Activated naive CD8-positive, alpha-beta T cell (primary cell): Measurements from ENCODE around the gene STX12.
"Not testable (repeated sequence)": the region's sequence is repeated elsewhere in the genome, so short reads cannot be mapped to it uniquely, and the experiment has no call there.

Source experiments
- H3K27ac Mint-ChIP-seq: one replicate; pipeline ENCODE4 v1.8.0; 2021; ENCODE audit warnings: mixed read lengths
- H3K27me3 Mint-ChIP-seq: one replicate; pipeline ENCODE4 v1.8.0; 2021; ENCODE audit warnings: mixed read lengths
- H3K36me3 Mint-ChIP-seq: one replicate; pipeline ENCODE4 v1.8.0; 2021; ENCODE audit warnings: mixed read lengths
- H3K4me1 Mint-ChIP-seq: one replicate; pipeline ENCODE4 v1.8.0; 2021; ENCODE audit warnings: low read depth, mixed read lengths
- H3K4me3 Mint-ChIP-seq: one replicate; pipeline ENCODE4 v1.8.0; 2021; ENCODE audit warnings: mild to moderate bottlenecking, mixed read lengths
- H3K9me3 Mint-ChIP-seq: one replicate; pipeline ENCODE4 v1.8.0; 2021; ENCODE audit warnings: low read depth, mixed read lengths

Gene STX12

GRCh38 chr1:27762033-27762432, 11.0 kb upstream of the STX12 start:
- Mint-ChIP-seq H3K4me1 (no peaks in the 10 kb centered on the region), H3K4me3 (no peak overlapping the region), H3K36me3 (peaks cover 8% of the 10 kb centered on the region), H3K27ac (no peak overlapping the region), H3K27me3 (no peaks in the 10 kb centered on the region), H3K9me3 (no peaks in the 10 kb centered on the region)

GRCh38 chr1:27763358-27763757, 9.7 kb upstream of the STX12 start:
- H3K27me3 Mint-ChIP-seq: no peaks in the 10 kb centered on the region
- peaks cover 4% of the 10 kb centered on the region for H3K36me3 Mint-ChIP-seq
- H3K4me3 Mint-ChIP-seq: no peak overlapping the region
- H3K4me1 Mint-ChIP-seq: no peaks in the 10 kb centered on the region
- no peak overlapping the region for H3K27ac Mint-ChIP-seq
- no peaks in the 10 kb centered on the region for H3K9me3 Mint-ChIP-seq

GRCh38 chr1:27770293-27770830, 2.7 kb upstream of the STX12 start:
- no peaks in the 10 kb centered on the region for H3K27me3 Mint-ChIP-seq
- no peaks in the 10 kb centered on the region for H3K36me3 Mint-ChIP-seq
- no peaks in the 10 kb centered on the region for H3K9me3 Mint-ChIP-seq
- H3K27ac Mint-ChIP-seq: no peak overlapping the region
- no peak overlapping the region for H3K4me3 Mint-ChIP-seq
- H3K4me1 Mint-ChIP-seq: peaks cover 20% of the 10 kb centered on the region

- Mint-ChIP-seq H3K27ac (peak overlapping the region; percentile 95), H3K36me3 (peaks cover 4% of the 10 kb centered on the region), H3K27me3 (no peaks in the 10 kb centered on the region), H3K9me3 (no peaks in the 10 kb centered on the region), H3K4me1 (peaks cover 31% of the 10 kb centered on the region), H3K4me3 (peak overlapping the region; percentile 95)
These were observed 735 bp upstream of the STX12 start for GRCh38 chr1:27772036-27772931.

- peak overlapping the region; percentile 90 for H3K27ac Mint-ChIP-seq
- peaks cover 4% of the 10 kb centered on the region for H3K36me3 Mint-ChIP-seq
- H3K4me3 Mint-ChIP-seq: peak overlapping the region; percentile 95
- peaks cover 32% of the 10 kb centered on the region for H3K4me1 Mint-ChIP-seq
- no peaks in the 10 kb centered on the region for H3K9me3 Mint-ChIP-seq
- no peaks in the 10 kb centered on the region for H3K27me3 Mint-ChIP-seq
These were observed 917 bp downstream of the STX12 start for GRCh38 chr1:27773826-27774445.

- no peaks in the 10 kb centered on the region for H3K9me3 Mint-ChIP-seq
- peaks cover 37% of the 10 kb centered on the region for H3K4me1 Mint-ChIP-seq
- no peaks in the 10 kb centered on the region for H3K27me3 Mint-ChIP-seq
- H3K36me3 Mint-ChIP-seq: peaks cover 4% of the 10 kb centered on the region
- H3K4me3 Mint-ChIP-seq: peak overlapping the region; percentile 13
- peak overlapping the region; percentile 28 for H3K27ac Mint-ChIP-seq
These were observed 1.6 kb downstream of the STX12 start for GRCh38 chr1:27774654-27775053.

- not testable (repeated sequence) for H3K36me3 Mint-ChIP-seq, H3K27me3 Mint-ChIP-seq, H3K4me3 Mint-ChIP-seq, H3K9me3 Mint-ChIP-seq
- peak overlapping the region; percentile 84 for H3K27ac Mint-ChIP-seq
- peaks cover 37% of the 10 kb centered on the region for H3K4me1 Mint-ChIP-seq
These were observed 2.3 kb downstream of the STX12 start for GRCh38 chr1:27775336-27775735.

- H3K4me3 Mint-ChIP-seq, H3K9me3 Mint-ChIP-seq, H3K36me3 Mint-ChIP-seq, H3K27me3 Mint-ChIP-seq, H3K27ac Mint-ChIP-seq: not testable (repeated sequence)
- peaks cover 37% of the 10 kb centered on the region for H3K4me1 Mint-ChIP-seq
These were observed 3.3 kb downstream of the STX12 start for GRCh38 chr1:27776276-27776675.

GRCh38 chr1:27778056-27778455, 5.0 kb downstream of the STX12 start:
- no peaks in the 10 kb centered on the region for H3K9me3 Mint-ChIP-seq
- H3K27ac Mint-ChIP-seq: no peak overlapping the region
- H3K4me3 Mint-ChIP-seq: no peak overlapping the region
- H3K27me3 Mint-ChIP-seq: no peaks in the 10 kb centered on the region
- peaks cover 32% of the 10 kb centered on the region for H3K4me1 Mint-ChIP-seq
- peaks cover 4% of the 10 kb centered on the region for H3K36me3 Mint-ChIP-seq

- Mint-ChIP-seq H3K4me3 (no peak overlapping the region), H3K4me1 (peaks cover 27% of the 10 kb centered on the region), H3K27ac (peak overlapping the region; percentile 10), H3K27me3 (no peaks in the 10 kb centered on the region), H3K9me3 (no peaks in the 10 kb centered on the region), H3K36me3 (peaks cover 4% of the 10 kb centered on the region)
These were observed 6.1 kb downstream of the STX12 start for GRCh38 chr1:27779122-27779521.

- H3K27me3 Mint-ChIP-seq: no peaks in the 10 kb centered on the region
- H3K4me1 Mint-ChIP-seq: peaks cover 26% of the 10 kb centered on the region
- H3K36me3 Mint-ChIP-seq: no peaks in the 10 kb centered on the region
- H3K27ac Mint-ChIP-seq: no peak overlapping the region
- no peak overlapping the region for H3K4me3 Mint-ChIP-seq
- no peaks in the 10 kb centered on the region for H3K9me3 Mint-ChIP-seq
These were observed 9.9 kb downstream of the STX12 start for GRCh38 chr1:27782950-27783349.

- Mint-ChIP-seq H3K27me3 (no peaks in the 10 kb centered on the region), H3K36me3 (peaks cover 3% of the 10 kb centered on the region), H3K4me3 (no peak overlapping the region), H3K9me3 (no peaks in the 10 kb centered on the region), H3K4me1 (peaks cover 20% of the 10 kb centered on the region), H3K27ac (no peak overlapping the region)
These were observed 11.7 kb downstream of the STX12 start for GRCh38 chr1:27784700-27785099.

- H3K4me3 Mint-ChIP-seq: no peak overlapping the region
- H3K27me3 Mint-ChIP-seq: no peaks in the 10 kb centered on the region
- peaks cover 6% of the 10 kb centered on the region for H3K36me3 Mint-ChIP-seq
- H3K4me1 Mint-ChIP-seq: peaks cover 20% of the 10 kb centered on the region
- peak overlapping the region; percentile 54 for H3K27ac Mint-ChIP-seq
- no peaks in the 10 kb centered on the region for H3K9me3 Mint-ChIP-seq
These were observed 12.9 kb downstream of the STX12 start for GRCh38 chr1:27785781-27786455.

- Mint-ChIP-seq H3K27me3 (no peaks in the 10 kb centered on the region), H3K36me3 (peaks cover 6% of the 10 kb centered on the region), H3K27ac (peak overlapping the region; percentile 2), H3K4me1 (peaks cover 17% of the 10 kb centered on the region), H3K9me3 (no peaks in the 10 kb centered on the region), H3K4me3 (no peak overlapping the region)
These were observed 14.9 kb downstream of the STX12 start for GRCh38 chr1:27787895-27788294.

- no peaks in the 10 kb centered on the region for H3K27me3 Mint-ChIP-seq
- H3K9me3 Mint-ChIP-seq: no peaks in the 10 kb centered on the region
- peak overlapping the region; percentile 16 for H3K27ac Mint-ChIP-seq
- peaks cover 15% of the 10 kb centered on the region for H3K4me1 Mint-ChIP-seq
- peaks cover 6% of the 10 kb centered on the region for H3K36me3 Mint-ChIP-seq
- no peak overlapping the region for H3K4me3 Mint-ChIP-seq
These were observed 16.6 kb downstream of the STX12 start for GRCh38 chr1:27789540-27790041.
